Glutamatergic neuron (in vitro differentiated cells): ENCODE measurements around the gene SRBD1. TPM values are rescaled to one million over a fixed set of nuclear protein-coding genes. Genes with fewer than 3 reads are reported as not detected.

Experiments used
- DNase-seq: peaks from one replicate; pipeline ENCODE4 v3.0.0; 2022
- H3K27ac Mint-ChIP-seq: one replicate; pipeline ENCODE4 v1.8.0; 2020; ENCODE audit warnings: mild to moderate bottlenecking, mixed read lengths, inconsistent platforms; ENCODE audit not compliant: unreplicated experiment
- H3K27me3 Mint-ChIP-seq: one replicate; pipeline ENCODE4 v1.8.0; 2020; ENCODE audit warnings: mild to moderate bottlenecking, moderate library complexity, mixed read lengths, inconsistent platforms; ENCODE audit not compliant: unreplicated experiment
- H3K36me3 Mint-ChIP-seq: one replicate; pipeline ENCODE4 v1.8.0; 2020; ENCODE audit warnings: mild to moderate bottlenecking, mixed read lengths, inconsistent platforms; ENCODE audit not compliant: unreplicated experiment
- H3K4me1 Mint-ChIP-seq: one replicate; pipeline ENCODE4 v1.8.0; 2020; ENCODE audit warnings: mild to moderate bottlenecking, low read depth, mixed read lengths, inconsistent platforms; ENCODE audit not compliant: unreplicated experiment
- H3K4me3 Mint-ChIP-seq: one replicate; pipeline ENCODE4 v1.8.0; 2020; ENCODE audit warnings: mild to moderate bottlenecking, mixed read lengths, inconsistent platforms; ENCODE audit not compliant: unreplicated experiment
- H3K9me3 Mint-ChIP-seq: one replicate; pipeline ENCODE4 v1.8.0; 2020; ENCODE audit warnings: mild to moderate bottlenecking, moderate library complexity, mixed read lengths, inconsistent platforms; ENCODE audit not compliant: unreplicated experiment
- total RNA-seq: library from RNA; stranded (reverse); fragmentation: NEBNext Ultra II Directional; extraction: Animal tissue kit (Norgen Biotek cat#: 25700); gene quantifications from one replicate; pipeline ENCODE4 v1.2.1, GENCODE V29; 2021; ENCODE audit not compliant: unreplicated experiment
- TF ChIP-seq, protein P1 (sequence below): fragments of 200-600 bp; sonication (generic); IDR thresholded peaks from one replicate; pipeline ENCODE4 v1.5.0; 2021; ENCODE audit not compliant: partially characterized antibody, unreplicated experiment

SRBD1 gene
- total RNA-seq, 1 donor from 2014 or later, result 16.1 TPM

DNA sequence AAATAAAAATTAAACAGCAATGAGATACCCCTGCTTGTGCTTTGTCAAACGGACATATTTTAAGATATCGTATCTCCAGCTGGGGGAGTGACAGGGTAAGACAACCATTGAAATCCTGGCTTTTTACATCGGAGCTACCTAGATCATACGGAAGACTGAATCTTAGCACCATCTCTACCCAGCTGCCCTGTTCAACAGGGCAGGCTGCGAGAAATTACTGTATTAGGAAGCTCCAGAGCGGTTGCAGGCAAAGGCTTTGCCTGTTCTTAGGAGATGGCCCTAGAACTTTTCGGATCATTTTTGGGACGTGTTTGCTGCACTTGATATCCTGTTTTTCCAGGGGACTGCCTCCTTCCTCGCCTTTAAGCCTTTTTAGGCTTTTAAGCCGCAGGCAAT is 38.4 kb upstream of the SRBD1 start:
- H3K9me3 Mint-ChIP-seq, result peaks cover 15% of the 10 kb centered on the region
- H3K27me3 Mint-ChIP-seq, result peaks cover 6% of the 10 kb centered on the region
- H3K4me1 Mint-ChIP-seq, result peaks cover 26% of the 10 kb centered on the region
- H3K4me3 Mint-ChIP-seq, result peak overlapping the region; percentile 83
- TF ChIP-seq, protein P1, sequence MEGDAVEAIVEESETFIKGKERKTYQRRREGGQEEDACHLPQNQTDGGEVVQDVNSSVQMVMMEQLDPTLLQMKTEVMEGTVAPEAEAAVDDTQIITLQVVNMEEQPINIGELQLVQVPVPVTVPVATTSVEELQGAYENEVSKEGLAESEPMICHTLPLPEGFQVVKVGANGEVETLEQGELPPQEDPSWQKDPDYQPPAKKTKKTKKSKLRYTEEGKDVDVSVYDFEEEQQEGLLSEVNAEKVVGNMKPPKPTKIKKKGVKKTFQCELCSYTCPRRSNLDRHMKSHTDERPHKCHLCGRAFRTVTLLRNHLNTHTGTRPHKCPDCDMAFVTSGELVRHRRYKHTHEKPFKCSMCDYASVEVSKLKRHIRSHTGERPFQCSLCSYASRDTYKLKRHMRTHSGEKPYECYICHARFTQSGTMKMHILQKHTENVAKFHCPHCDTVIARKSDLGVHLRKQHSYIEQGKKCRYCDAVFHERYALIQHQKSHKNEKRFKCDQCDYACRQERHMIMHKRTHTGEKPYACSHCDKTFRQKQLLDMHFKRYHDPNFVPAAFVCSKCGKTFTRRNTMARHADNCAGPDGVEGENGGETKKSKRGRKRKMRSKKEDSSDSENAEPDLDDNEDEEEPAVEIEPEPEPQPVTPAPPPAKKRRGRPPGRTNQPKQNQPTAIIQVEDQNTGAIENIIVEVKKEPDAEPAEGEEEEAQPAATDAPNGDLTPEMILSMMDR, result no peak
- H3K36me3 Mint-ChIP-seq, result no peaks in the 10 kb centered on the region
- no peak for DNase-seq
- H3K27ac Mint-ChIP-seq, result no peak overlapping the region

DNA sequence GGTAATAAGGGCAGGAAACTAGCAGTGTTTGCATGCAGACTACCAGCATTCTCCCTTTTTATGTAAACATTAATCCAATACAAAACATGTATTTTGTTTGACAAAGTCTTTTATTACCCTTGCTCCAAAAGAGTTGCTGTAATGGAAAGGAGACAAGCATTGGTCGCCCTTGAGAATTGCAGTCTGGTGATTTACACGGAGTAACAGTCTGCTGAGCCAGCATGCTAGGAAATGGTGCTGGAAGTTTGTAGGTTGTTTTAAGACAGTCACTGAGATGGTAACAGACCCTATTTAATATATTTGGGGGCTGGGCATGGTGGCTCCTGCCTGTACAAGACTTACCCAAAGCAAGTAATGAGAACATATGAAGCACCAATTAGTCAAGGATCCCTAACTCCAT is 37.6 kb upstream of the SRBD1 start:
- Mint-ChIP-seq H3K9me3 (peaks cover 15% of the 10 kb centered on the region), H3K27me3 (peaks cover 8% of the 10 kb centered on the region), H3K27ac (no peak overlapping the region), H3K4me1 (peaks cover 24% of the 10 kb centered on the region), H3K36me3 (no peaks in the 10 kb centered on the region), H3K4me3 (no peak overlapping the region)
- DNase-seq, result no peak
- TF ChIP-seq, protein P1, result no peak

DNA sequence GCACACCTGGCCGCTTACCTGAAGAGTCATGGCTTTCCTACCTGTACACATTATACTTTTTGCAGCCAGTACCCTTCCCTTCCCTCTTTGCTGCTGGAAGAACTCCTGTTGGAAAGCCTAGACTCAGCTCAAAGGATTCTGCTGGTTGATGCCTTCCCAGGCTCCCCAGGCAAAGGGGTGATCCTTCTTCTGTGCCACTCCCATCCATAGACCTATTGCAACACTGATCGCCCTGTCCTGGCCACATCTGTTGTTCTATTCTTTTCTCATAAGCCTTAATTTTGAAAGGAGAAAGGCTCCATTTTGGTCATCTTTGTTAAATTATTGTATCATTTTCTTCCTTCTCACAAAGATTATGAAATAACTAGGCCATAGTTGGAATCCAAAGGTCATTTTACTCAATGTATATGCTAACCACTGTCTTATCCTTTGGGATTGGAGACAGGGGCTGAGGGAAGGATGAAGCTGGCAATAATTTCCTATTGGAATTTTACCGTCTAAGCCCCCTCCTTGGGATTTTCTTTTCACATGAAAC is 37.0 kb upstream of the SRBD1 start:
- H3K27me3 Mint-ChIP-seq, result peaks cover 8% of the 10 kb centered on the region
- no peaks in the 10 kb centered on the region for H3K36me3 Mint-ChIP-seq
- TF ChIP-seq, protein P1, result no peak

DNA sequence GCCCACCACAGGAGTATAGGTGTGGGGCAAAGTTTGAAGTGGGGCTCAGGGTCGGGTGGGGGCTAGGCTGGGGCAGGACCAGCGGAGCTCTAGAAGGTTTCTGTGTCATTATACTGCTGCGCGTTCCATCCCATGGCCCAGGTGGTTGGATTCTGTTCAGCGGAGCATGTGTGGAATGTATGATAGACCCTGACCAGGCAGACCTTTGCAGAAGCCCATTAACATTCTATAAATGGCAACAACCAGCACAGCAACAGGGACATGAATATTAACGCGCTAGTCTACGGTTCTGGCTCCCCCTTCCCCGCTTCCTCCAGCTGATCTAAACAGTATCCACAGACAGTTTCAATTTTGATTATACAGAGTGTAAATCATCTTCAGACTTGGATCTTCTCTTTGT is 36.3 kb upstream of the SRBD1 start:
- Mint-ChIP-seq H3K36me3 (no peaks in the 10 kb centered on the region), H3K27me3 (peaks cover 5% of the 10 kb centered on the region), H3K9me3 (peaks cover 9% of the 10 kb centered on the region), H3K4me3 (no peak overlapping the region), H3K27ac (no peak overlapping the region), H3K4me1 (peaks cover 20% of the 10 kb centered on the region)
- DNase-seq, result no peak
- TF ChIP-seq, protein P1, result no peak

More for the DNA sequence above, 37.0 kb upstream of the SRBD1 start:
- H3K4me3 Mint-ChIP-seq, result no peak overlapping the region
- H3K9me3 Mint-ChIP-seq, result peaks cover 15% of the 10 kb centered on the region
- H3K4me1 Mint-ChIP-seq, result peaks cover 24% of the 10 kb centered on the region
- no peak for DNase-seq
- H3K27ac Mint-ChIP-seq, result no peak overlapping the region

DNA sequence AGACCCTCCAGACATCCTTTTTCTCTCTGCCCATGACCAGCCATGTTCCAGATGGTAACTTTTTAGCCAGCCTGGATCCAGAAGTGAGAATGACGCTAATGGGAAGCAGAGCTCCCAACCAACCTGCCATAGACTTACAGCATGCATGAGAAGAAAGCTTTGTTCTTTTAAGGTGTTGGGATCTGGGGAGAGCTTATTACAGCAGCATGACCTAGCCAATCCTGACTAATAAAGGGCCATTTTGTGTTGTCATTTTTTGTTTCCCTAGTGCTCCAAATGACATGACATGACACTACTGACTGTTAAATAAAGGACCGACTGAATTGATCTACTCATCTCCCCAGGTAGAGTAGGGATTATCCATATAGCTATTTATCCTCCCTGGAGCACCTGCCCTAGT is 35.2 kb upstream of the SRBD1 start:
- Mint-ChIP-seq H3K27ac (no peak overlapping the region), H3K4me3 (no peak overlapping the region), H3K27me3 (peaks cover 5% of the 10 kb centered on the region), H3K4me1 (peaks cover 20% of the 10 kb centered on the region), H3K36me3 (peaks cover 2% of the 10 kb centered on the region), H3K9me3 (peaks cover 9% of the 10 kb centered on the region)
- no peak for DNase-seq
- TF ChIP-seq, protein P1, result peak; percentile 16
